ENCODE results near the gene C6orf15. TPM values are rescaled to one million over a fixed set of nuclear protein-coding genes. Genes with fewer than 3 reads are reported as not detected.

Gene C6orf15
- not detected for total RNA-seq
- long read RNA-seq, donor 1 = 0 reads
- long read RNA-seq, donor 2 = 0 reads

DNA sequence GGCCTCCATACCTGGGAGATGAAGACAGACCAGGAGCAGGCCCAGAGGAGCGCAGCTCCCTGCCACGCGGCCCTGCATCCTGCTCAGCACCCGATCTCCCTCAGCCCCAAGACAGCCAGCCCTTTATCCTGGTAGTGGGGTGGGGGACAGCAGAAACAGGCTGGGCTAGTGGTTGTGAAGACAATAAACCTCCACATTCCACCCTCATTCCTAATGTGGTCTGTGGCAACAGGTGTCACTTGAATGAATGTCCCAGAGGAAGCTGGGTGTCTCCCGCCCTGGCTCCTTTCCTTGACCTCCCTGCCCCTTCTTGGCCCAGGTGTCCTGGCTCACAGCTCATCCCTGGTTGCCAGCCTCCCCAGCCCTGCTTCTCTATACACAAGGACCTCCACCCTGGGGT lies at the start of gene C6orf15:
Gene C6orf15 (minus strand): TSS at position 98 of the 400 bp plus-strand sequence. CDS start 20 bp downstream, at position 78.
- no peak for DNase-seq (ENCODE audit: low spot score)
- intact Hi-C loops (cut with DNase I) = no loop called here

DNA sequence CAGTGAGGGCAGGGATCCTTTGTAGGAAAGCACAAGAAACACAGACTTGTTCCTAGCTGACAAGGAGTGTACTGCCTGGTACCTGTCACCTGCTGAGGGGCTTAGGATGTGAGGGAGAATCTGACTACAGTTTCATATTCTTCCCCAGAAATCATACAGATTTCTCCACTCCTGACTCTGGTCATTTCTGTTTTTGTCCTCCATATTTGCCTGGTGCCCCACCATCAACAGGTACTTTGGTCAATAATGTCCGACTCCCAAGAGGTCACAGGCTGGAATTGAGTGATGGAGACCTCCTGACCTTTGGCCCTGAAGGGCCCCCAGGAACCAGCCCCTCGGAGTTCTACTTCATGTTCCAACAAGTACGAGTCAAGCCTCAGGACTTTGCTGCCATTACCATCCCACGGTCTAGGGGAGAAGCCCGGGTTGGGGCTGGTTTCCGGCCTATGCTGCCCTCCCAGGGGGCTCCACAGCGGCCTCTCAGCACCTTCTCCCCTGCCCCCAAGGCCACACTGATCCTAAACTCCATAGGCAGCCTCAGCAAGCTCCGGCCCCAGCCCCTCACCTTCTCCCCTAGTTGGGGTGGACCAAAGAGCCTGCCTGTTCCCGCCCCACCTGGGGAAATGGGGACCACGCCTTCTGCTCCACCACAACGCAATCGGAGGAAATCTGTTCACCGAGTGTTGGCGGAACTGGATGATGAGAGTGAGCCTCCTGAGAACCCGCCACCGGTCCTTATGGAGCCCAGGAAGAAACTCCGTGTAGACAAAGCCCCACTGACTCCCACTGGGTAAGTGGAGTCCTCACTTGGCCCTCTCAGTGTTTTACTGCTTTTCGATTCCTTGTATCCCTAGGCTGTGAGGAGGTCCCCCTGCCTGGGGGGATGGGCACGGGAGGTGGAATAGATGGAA lies 49.1 kb upstream of the C6orf15 start:
- intact Hi-C loops (cut with DNase I) = loop anchor here in 1 of 2 donors (1.0 kb wide), 1 partner anchor 24 kb away; no protein-coding TSS in a partner anchor
- peak; percentile 70 for DNase-seq (ENCODE audit: low spot score)

DNA sequence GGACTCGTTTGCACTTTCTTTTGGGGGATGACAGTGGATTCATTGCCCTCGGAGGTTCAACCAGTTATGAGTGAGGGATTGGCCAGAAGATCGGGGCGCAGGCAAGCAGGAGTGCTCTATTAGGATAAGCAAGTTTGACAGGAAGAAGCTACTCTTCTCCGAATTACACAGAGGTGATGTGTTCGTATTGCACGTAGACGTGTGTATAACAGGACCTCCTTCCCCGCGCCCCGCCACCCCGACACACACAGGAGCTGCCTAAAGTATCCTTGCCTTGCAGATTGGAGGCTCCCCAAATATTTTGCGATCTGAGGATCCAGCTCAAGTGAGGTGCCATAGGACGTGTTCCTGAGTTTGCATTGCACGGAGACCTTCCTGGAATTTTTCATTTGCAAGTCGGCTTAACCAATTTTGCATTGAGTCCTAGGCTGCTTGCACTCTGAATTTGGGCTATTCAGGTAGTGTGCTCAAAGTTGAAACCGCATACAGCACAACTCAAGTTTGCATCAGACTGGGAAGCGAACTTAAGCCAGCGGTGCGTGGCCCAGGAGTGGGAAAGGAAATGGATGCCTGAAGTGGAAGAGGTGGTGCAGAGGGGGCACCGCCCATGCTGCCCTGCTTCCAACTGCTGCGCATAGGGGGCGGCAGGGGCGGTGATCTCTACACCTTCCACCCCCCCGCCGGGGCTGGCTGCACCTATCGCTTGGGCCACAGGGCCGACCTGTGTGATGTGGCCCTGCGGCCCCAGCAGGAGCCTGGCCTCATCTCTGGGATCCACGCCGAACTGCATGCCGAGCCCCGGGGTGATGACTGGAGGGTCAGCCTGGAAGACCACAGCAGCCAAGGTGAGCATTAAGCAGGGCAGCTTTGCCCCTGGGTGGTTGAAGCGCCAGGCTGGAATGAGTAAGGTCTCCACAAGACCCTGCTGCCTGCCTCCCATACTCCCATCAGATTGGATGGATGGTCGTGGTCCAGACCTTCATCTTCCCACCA lies 46.8 kb upstream of the C6orf15 start:
- intact Hi-C loops (cut with DNase I) = no loop called here
- no peak for DNase-seq (ENCODE audit: low spot score)

DNA sequence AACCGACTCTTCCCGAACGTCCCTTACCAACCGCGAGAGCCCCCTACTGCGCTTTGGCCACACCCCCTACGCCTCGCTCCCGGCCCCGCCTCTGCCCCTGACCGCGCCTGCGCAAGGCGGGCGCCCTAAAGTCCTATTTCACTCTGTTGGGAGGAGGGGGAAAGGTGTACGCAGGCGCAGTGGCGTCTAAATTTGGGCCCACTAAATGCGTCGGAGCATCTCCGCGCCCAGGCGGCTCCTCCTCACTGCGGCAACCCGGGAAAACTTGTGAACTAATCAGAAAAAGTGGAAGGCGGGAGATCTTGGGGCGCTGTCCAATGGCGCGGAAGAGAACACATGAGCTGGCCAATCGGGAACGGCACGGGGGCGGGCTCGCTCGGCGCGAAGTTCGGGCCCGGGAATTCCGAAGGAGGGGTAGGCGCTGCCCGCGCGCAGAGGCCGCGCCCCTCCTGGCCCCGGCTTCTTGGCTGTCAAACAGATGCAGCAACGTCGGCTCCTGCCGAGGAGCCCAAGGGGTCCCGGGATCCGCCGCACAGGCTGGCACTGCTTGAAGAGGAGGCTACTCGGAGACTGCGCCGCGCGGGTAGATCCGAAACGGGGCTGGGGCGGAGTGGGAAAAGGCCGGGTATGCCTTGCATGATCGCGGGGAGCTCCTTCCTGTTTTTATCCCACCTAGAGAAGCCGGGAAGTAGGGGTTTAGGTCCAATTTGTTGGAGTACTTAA lies 45.9 kb upstream of the C6orf15 start, which contains the start of gene TCF19:
Gene TCF19 (plus strand): TSS at position 450 of the 723 bp plus-strand sequence. CDS start 881 bp downstream, outside the sequence.
- intact Hi-C loops (cut with DNase I) = no loop called here
- DNase-seq (ENCODE audit: low spot score) = peak; percentile 100

GRCh38 chr6:31157513-31158139 lies 45.3 kb upstream of the C6orf15 start, which contains the start of gene CCHCR1:
Gene CCHCR1, minus strand, starts transcription at chr6:31157802. Its CDS starts 202 bp downstream, at chr6:31157600.
- intact Hi-C loops (cut with DNase I) = no loop called here

DNA sequence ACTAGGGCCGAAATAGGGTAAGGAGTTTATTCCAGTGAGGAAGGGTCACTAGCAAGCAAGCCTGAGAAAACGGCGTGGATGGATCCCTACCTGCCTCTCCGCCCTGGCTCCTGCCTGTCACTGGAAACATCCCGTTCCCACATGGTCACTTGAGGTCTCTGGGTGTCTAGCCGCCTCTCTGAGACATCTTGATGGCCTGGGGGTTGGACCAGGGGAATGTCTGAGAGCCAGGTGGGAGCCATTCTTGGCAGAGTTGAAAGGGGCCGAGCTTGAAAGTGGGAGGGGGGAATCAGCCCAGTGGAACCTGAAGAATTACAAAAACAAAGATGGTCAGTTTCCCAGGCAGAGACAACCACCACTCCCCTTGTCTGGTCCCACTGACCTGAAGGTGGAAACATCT lies 44.3 kb upstream of the C6orf15 start:
- intact Hi-C loops (cut with DNase I) = no loop called here
- no peak for DNase-seq (ENCODE audit: low spot score)

More at GRCh38 chr6:31157513-31158139, 45.3 kb upstream of the C6orf15 start, which contains the start of gene CCHCR1:
- no peak for DNase-seq (ENCODE audit: low spot score)

DNA sequence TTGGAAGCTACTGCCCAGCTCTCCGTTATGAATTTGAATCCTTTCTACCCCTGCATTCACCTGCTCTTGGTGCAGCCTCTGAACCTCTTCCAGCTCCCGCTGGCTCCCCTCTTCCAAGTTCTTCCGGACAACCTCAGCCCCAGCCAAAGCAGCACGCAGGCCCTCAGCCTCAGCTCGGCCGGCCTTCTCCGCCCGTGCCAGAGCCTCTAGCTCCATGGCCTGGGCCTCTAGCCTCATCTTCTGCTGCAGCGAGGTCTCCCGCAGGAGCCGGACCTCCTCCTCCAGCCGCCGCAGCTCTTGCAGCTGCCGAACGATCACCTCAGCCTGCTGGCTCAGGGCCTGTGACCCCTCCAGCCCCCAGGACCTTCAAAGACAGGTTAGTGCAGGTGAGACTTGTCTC lies 42.1 kb upstream of the C6orf15 start:
- no peak for DNase-seq (ENCODE audit: low spot score)
- intact Hi-C loops (cut with DNase I) = no loop called here

GRCh38 chr6:31152781-31153180 lies 40.4 kb upstream of the C6orf15 start:
- intact Hi-C loops (cut with DNase I) = no loop called here
- no peak for DNase-seq (ENCODE audit: low spot score)

GRCh38 chr6:31149827-31150447 lies 37.6 kb upstream of the C6orf15 start:
- no peak for DNase-seq (ENCODE audit: low spot score)
- intact Hi-C loops (cut with DNase I) = no loop called here

GRCh38 chr6:31145386-31145785 lies 33.0 kb upstream of the C6orf15 start:
- intact Hi-C loops (cut with DNase I) = no loop called here
- DNase-seq (ENCODE audit: low spot score) = no peak

- no peak for DNase-seq (ENCODE audit: low spot score)
- intact Hi-C loops (cut with DNase I) = loop anchor here in 1 of 2 donors (5.0 kb wide), 1 partner anchor 222 kb away; no protein-coding TSS in a partner anchor
These were observed 32.6 kb upstream of the C6orf15 start for GRCh38 chr6:31144970-31145340.

DNA sequence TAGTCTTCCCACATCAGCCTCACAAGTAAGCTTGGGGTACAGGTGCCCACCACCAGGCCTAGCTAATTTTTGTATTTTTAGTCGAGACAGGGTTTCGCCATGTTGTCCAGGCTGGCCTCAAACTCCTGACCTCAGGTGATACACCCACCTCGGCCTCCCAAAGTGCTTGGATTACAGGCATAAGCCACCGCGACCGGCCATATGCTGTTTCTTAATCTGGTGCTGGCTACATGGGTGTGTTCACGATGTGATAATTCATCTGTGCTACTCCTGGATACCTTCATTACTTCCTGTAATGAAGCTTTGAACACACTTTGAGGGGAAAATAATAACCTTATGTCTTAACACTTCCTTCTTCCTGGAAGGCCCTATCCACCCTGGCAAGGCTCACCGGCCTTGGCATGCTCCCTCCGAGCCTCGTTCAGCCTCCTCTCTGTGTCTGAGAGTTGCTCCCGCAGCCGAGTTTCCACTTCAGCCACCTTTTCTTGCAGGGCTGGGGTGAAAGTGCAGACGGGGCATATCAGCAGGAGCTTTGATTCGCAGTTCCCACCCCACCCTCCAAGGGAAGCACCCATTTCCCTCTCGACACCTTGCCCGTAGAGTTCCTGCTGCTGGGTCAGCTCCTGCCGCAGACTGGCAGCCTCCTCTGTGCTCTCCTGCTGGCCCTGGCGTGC lies 32.1 kb upstream of the C6orf15 start:
- intact Hi-C loops (cut with DNase I) = loop anchor here in 1 of 2 donors (5.0 kb wide), 1 partner anchor 223 kb away; no protein-coding TSS in a partner anchor
- DNase-seq (ENCODE audit: low spot score) = no peak

DNA sequence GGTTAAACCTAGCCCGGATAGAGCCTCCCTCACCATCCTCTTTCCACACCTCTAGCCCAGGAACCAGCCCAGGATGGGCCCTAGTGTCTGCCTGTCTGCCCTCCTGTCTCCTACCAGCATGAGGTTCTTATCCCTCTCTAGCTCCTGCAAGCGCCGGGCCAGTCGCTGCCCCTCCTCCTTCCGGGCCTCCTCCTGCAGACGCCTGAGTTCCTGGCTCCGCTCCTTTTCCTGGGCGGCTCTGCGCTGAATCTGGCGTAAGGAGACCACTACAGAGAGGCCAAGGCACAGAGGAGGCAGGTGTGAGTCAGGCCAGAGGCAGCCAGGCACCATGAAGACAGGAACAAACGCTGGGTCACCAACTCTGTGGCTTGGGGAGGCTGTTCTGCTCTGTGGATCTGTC lies 30.8 kb upstream of the C6orf15 start:
- peak; percentile 89 for DNase-seq (ENCODE audit: low spot score)
- intact Hi-C loops (cut with DNase I) = loop anchor here in 1 of 2 donors (5.0 kb wide), 1 partner anchor 224 kb away; no protein-coding TSS in a partner anchor

- no peak for DNase-seq (ENCODE audit: low spot score)
- intact Hi-C loops (cut with DNase I) = loop anchor here in 1 of 2 donors (5.0 kb wide), 1 partner anchor 225 kb away; no protein-coding TSS in a partner anchor
These were observed 30.0 kb upstream of the C6orf15 start for GRCh38 chr6:31142361-31142761.

DNA sequence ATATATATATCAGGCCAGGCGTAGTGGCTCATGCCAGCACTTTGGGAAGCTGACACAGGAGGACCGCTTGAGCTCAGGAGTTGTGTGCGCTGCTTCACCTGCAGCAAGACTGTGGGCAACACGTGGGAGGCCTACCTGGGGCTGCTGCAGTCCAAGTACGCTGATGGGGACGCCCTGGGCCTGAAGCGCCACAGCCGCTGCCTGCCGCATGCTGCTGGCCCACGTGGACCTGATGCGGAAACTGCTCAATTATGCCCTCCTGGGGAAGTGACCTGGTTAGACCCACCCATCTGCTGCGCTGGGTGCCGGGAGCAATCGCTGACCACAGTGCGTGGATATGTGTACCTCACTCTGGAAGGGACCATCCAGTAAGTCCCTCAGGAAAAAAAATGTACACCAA lies 28.3 kb upstream of the C6orf15 start:
- intact Hi-C loops (cut with DNase I) = loop anchor here in 1 of 2 donors (5.0 kb wide), 1 partner anchor 227 kb away; no protein-coding TSS in a partner anchor
- DNase-seq (ENCODE audit: low spot score) = no peak

GRCh38 chr6:31139599-31139998 lies 27.2 kb upstream of the C6orf15 start:
- intact Hi-C loops (cut with DNase I) = loop anchor here in 1 of 2 donors (5.0 kb wide), 2 partner anchors 53 to 228 kb away; no protein-coding TSS in a partner anchor
- no peak for DNase-seq (ENCODE audit: low spot score)

- no peak for DNase-seq (ENCODE audit: low spot score)
- intact Hi-C loops (cut with DNase I) = loop anchor here in 1 of 2 donors (5.0 kb wide), 2 partner anchors 53 to 228 kb away; no protein-coding TSS in a partner anchor
These were observed 26.6 kb upstream of the C6orf15 start, which contains the start of gene PSORS1C2 for GRCh38 chr6:31138982-31139381. Gene PSORS1C2, minus strand, starts transcription at chr6:31139066. Its CDS starts 40 bp downstream, at chr6:31139026.

Data from posterior vena cava (tissue), 2 donors.